ENCODE measurements around the gene MPP4.

The MPP4 gene

GRCh38 chr2:201649442-201649841 lies 49.0 kb downstream of the MPP4 start:
- Histone ChIP-seq H3K27ac (ENCODE audit: insufficient read depth in 1 of 2, low read depth in 1 of 2, low read length in 2 of 2, poor library complexity in 1 of 2, severe bottlenecking in 2 of 2) (no peak overlapping the region), H3K36me3 (ENCODE audit: control insufficient read depth in 4 of 4, insufficient read depth in 4 of 4, low read length in 3 of 4) (no peaks in the 10 kb centered on the region), H3K27me3 (replicated peaks in 2 of 5; ENCODE audit: control insufficient read depth in 4 of 5, insufficient read depth in 5 of 5, low read length in 4 of 5) (no peaks in the 10 kb centered on the region), H3K4me3 (ENCODE audit: control insufficient read depth in 1 of 7, extremely low read depth in 1 of 7, insufficient read depth in 4 of 7, low read depth in 2 of 7, low read length in 6 of 7) (no peak overlapping the region), H3K9me3 (ENCODE audit: control extremely low read depth in 1 of 5, control insufficient read depth in 4 of 5, insufficient read depth in 2 of 5, low read depth in 1 of 5, low read length in 4 of 5) (no peaks in the 10 kb centered on the region), H3K4me1 (ENCODE audit: control extremely low read depth in 1 of 4, control insufficient read depth in 4 of 4, insufficient read depth in 4 of 4, low read length in 3 of 4) (peaks cover 0 to 3% (median 0%) of the 10 kb centered on the region in 4 experiments)
- no peak for DNase-seq
- WGBS (ENCODE audit: insufficient coverage): 100% methylated on average over 1 of the region's 2 CpGs
- ChIA-PET POLR2A (no interaction called here), CTCF (no interaction called here)

- POLR2A ChIA-PET: interaction anchor here (0.6 kb wide), 1 partner anchor 92 kb away, joined by 3 read pairs; no protein-coding TSS in a partner anchor
- WGBS (ENCODE audit: insufficient coverage): 94% methylated on average over 2 of the region's 5 CpGs
Measured at GRCh38 chr2:201647431-201647830, 51.0 kb downstream of the MPP4 start.

GRCh38 chr2:201644001-201644400 lies 54.4 kb downstream of the MPP4 start:
- ChIA-PET CTCF (no interaction called here), POLR2A (no interaction called here)
- peak overlapping the region in 4 of 7 experiments; percentile 85 to 96 (median 94) for H3K4me3 ChIP-seq (ENCODE audit: control insufficient read depth in 1 of 7, extremely low read depth in 1 of 7, insufficient read depth in 4 of 7, low read depth in 2 of 7, low read length in 6 of 7)

More at GRCh38 chr2:201647431-201647830, 51.0 kb downstream of the MPP4 start:
- Histone ChIP-seq H3K9me3 (ENCODE audit: control extremely low read depth in 1 of 5, control insufficient read depth in 4 of 5, insufficient read depth in 2 of 5, low read depth in 1 of 5, low read length in 4 of 5) (no peaks in the 10 kb centered on the region), H3K27ac (ENCODE audit: insufficient read depth in 1 of 2, low read depth in 1 of 2, low read length in 2 of 2, poor library complexity in 1 of 2, severe bottlenecking in 2 of 2) (no peak overlapping the region), H3K4me3 (ENCODE audit: control insufficient read depth in 1 of 7, extremely low read depth in 1 of 7, insufficient read depth in 4 of 7, low read depth in 2 of 7, low read length in 6 of 7) (no peak overlapping the region), H3K27me3 (replicated peaks in 2 of 5; ENCODE audit: control insufficient read depth in 4 of 5, insufficient read depth in 5 of 5, low read length in 4 of 5) (no peaks in the 10 kb centered on the region), H3K4me1 (ENCODE audit: control extremely low read depth in 1 of 4, control insufficient read depth in 4 of 4, insufficient read depth in 4 of 4, low read length in 3 of 4) (peaks cover 0 to 9% (median 6%) of the 10 kb centered on the region in 4 experiments), H3K36me3 (ENCODE audit: control insufficient read depth in 4 of 4, insufficient read depth in 4 of 4, low read length in 3 of 4) (no peaks in the 10 kb centered on the region)
- CTCF ChIA-PET: interaction anchor here (0.7 kb wide), 1 partner anchor 547 kb away, joined by 4 read pairs; no protein-coding TSS in a partner anchor
- DNase-seq: no peak

GRCh38 chr2:201643216-201643890 lies 55.1 kb downstream of the MPP4 start, which contains the start of gene TMEM237:
Gene TMEM237, minus strand, starts transcription at chr2:201643503. Its CDS starts 103 bp downstream, at chr2:201643400.
- 0% methylated on average over 24 of the region's 41 CpGs for WGBS (ENCODE audit: insufficient coverage)
- Histone ChIP-seq H3K9me3 (ENCODE audit: control extremely low read depth in 1 of 5, control insufficient read depth in 4 of 5, insufficient read depth in 2 of 5, low read depth in 1 of 5, low read length in 4 of 5) (no peaks in the 10 kb centered on the region), H3K36me3 (ENCODE audit: control insufficient read depth in 4 of 4, insufficient read depth in 4 of 4, low read length in 3 of 4) (peaks cover 0 to 3% (median 3%) of the 10 kb centered on the region in 4 experiments), H3K4me1 (ENCODE audit: control extremely low read depth in 1 of 4, control insufficient read depth in 4 of 4, insufficient read depth in 4 of 4, low read length in 3 of 4) (peaks cover 0 to 17% (median 8%) of the 10 kb centered on the region in 4 experiments), H3K4me3 (ENCODE audit: control insufficient read depth in 1 of 7, extremely low read depth in 1 of 7, insufficient read depth in 4 of 7, low read depth in 2 of 7, low read length in 6 of 7) (peak within 1 kb of the TSS; percentile 56 to 96 (median 94)), H3K27me3 (replicated peaks in 2 of 5; ENCODE audit: control insufficient read depth in 4 of 5, insufficient read depth in 5 of 5, low read length in 4 of 5) (no peaks in the 10 kb centered on the region), H3K27ac (ENCODE audit: insufficient read depth in 1 of 2, low read depth in 1 of 2, low read length in 2 of 2, poor library complexity in 1 of 2, severe bottlenecking in 2 of 2) (peak within 1 kb of the TSS; percentile 75 to 88)
- peak; percentile 38 to 71 (median 55) for DNase-seq
- ChIA-PET CTCF (no interaction called here), POLR2A (no interaction called here)

More at GRCh38 chr2:201644001-201644400, 54.4 kb downstream of the MPP4 start:
- WGBS (ENCODE audit: insufficient coverage): 82% methylated on average over 5 of the region's 8 CpGs
- H3K27ac ChIP-seq (ENCODE audit: insufficient read depth in 1 of 2, low read depth in 1 of 2, low read length in 2 of 2, poor library complexity in 1 of 2, severe bottlenecking in 2 of 2): no peak overlapping the region
- peaks cover 0 to 17% (median 8%) of the 10 kb centered on the region in 4 experiments for H3K4me1 ChIP-seq (ENCODE audit: control extremely low read depth in 1 of 4, control insufficient read depth in 4 of 4, insufficient read depth in 4 of 4, low read length in 3 of 4)
- peaks cover 0 to 3% (median 0%) of the 10 kb centered on the region in 4 experiments for H3K36me3 ChIP-seq (ENCODE audit: control insufficient read depth in 4 of 4, insufficient read depth in 4 of 4, low read length in 3 of 4)
- no peak for DNase-seq
- H3K9me3 ChIP-seq (ENCODE audit: control extremely low read depth in 1 of 5, control insufficient read depth in 4 of 5, insufficient read depth in 2 of 5, low read depth in 1 of 5, low read length in 4 of 5): no peaks in the 10 kb centered on the region
- H3K27me3 ChIP-seq (replicated peaks in 2 of 5; ENCODE audit: control insufficient read depth in 4 of 5, insufficient read depth in 5 of 5, low read length in 4 of 5): no peaks in the 10 kb centered on the region

GRCh38 chr2:201642579-201643215 lies 55.7 kb downstream of the MPP4 start:
- Histone ChIP-seq H3K36me3 (ENCODE audit: control insufficient read depth in 4 of 4, insufficient read depth in 4 of 4, low read length in 3 of 4) (peaks cover 0 to 5% (median 3%) of the 10 kb centered on the region in 4 experiments), H3K4me1 (ENCODE audit: control extremely low read depth in 1 of 4, control insufficient read depth in 4 of 4, insufficient read depth in 4 of 4, low read length in 3 of 4) (peaks cover 0 to 17% (median 8%) of the 10 kb centered on the region in 4 experiments), H3K27me3 (replicated peaks in 2 of 5; ENCODE audit: control insufficient read depth in 4 of 5, insufficient read depth in 5 of 5, low read length in 4 of 5) (no peaks in the 10 kb centered on the region), H3K4me3 (ENCODE audit: control insufficient read depth in 1 of 7, extremely low read depth in 1 of 7, insufficient read depth in 4 of 7, low read depth in 2 of 7, low read length in 6 of 7) (peak overlapping the region; percentile 56 to 96 (median 94)), H3K27ac (ENCODE audit: insufficient read depth in 1 of 2, low read depth in 1 of 2, low read length in 2 of 2, poor library complexity in 1 of 2, severe bottlenecking in 2 of 2) (peak overlapping the region; percentile 75 to 88), H3K9me3 (ENCODE audit: control extremely low read depth in 1 of 5, control insufficient read depth in 4 of 5, insufficient read depth in 2 of 5, low read depth in 1 of 5, low read length in 4 of 5) (no peaks in the 10 kb centered on the region)
- CTCF ChIA-PET: interaction anchor here (0.9 kb wide), 1 partner anchor 9 kb away, joined by 3 read pairs; no protein-coding TSS in a partner anchor
- peak; percentile 86 to 92 (median 91) for DNase-seq
- WGBS (ENCODE audit: insufficient coverage): under 1% methylated on average over 51 of the region's 56 CpGs
- POLR2A ChIA-PET: interaction anchor here (0.7 kb wide), 1 partner anchor 382 kb away, joined by 3 read pairs; no protein-coding TSS in a partner anchor

GRCh38 chr2:201642086-201642578 lies 56.3 kb downstream of the MPP4 start:
- peak overlapping the region; percentile 75 to 88 for H3K27ac ChIP-seq (ENCODE audit: insufficient read depth in 1 of 2, low read depth in 1 of 2, low read length in 2 of 2, poor library complexity in 1 of 2, severe bottlenecking in 2 of 2)
- under 1% methylated on average over 16 of the region's 16 CpGs for WGBS (ENCODE audit: insufficient coverage)
- peaks cover 0 to 17% (median 8%) of the 10 kb centered on the region in 4 experiments for H3K4me1 ChIP-seq (ENCODE audit: control extremely low read depth in 1 of 4, control insufficient read depth in 4 of 4, insufficient read depth in 4 of 4, low read length in 3 of 4)
- DNase-seq: no peak
- CTCF ChIA-PET: interaction anchor here (0.9 to 1.1 kb wide), 2 partner anchors 8 to 25 kb away, joined by 3 read pairs; no protein-coding TSS in a partner anchor
- H3K27me3 ChIP-seq (replicated peaks in 2 of 5; ENCODE audit: control insufficient read depth in 4 of 5, insufficient read depth in 5 of 5, low read length in 4 of 5): no peaks in the 10 kb centered on the region
- peak overlapping the region; percentile 56 to 96 (median 94) for H3K4me3 ChIP-seq (ENCODE audit: control insufficient read depth in 1 of 7, extremely low read depth in 1 of 7, insufficient read depth in 4 of 7, low read depth in 2 of 7, low read length in 6 of 7)
- POLR2A ChIA-PET: interaction anchor here (0.7 kb wide), 1 partner anchor 381 kb away, joined by 3 read pairs; no protein-coding TSS in a partner anchor
- H3K36me3 ChIP-seq (ENCODE audit: control insufficient read depth in 4 of 4, insufficient read depth in 4 of 4, low read length in 3 of 4): peaks cover 0 to 5% (median 3%) of the 10 kb centered on the region in 4 experiments
- no peaks in the 10 kb centered on the region for H3K9me3 ChIP-seq (ENCODE audit: control extremely low read depth in 1 of 5, control insufficient read depth in 4 of 5, insufficient read depth in 2 of 5, low read depth in 1 of 5, low read length in 4 of 5)

Measured in common myeloid progenitor, CD34-positive (primary cell).